ENCODE results near the gene TTN. TPM values are rescaled to one million over a fixed set of nuclear protein-coding genes. Genes with fewer than 3 reads are reported as not detected.

Gene TTN
- total RNA-seq, 1 experiment from 2014 or later: 0.24 TPM

GRCh38 chr2:178825183-178825582 is 18.0 kb upstream of the TTN start:
- no peak overlapping the region for H3K27ac Mint-ChIP-seq (ENCODE audit: unreplicated experiment)
- no peaks in the 10 kb centered on the region for H3K9me3 Mint-ChIP-seq (ENCODE audit: low read depth, unreplicated experiment)
- no peak overlapping the region for H3K4me3 Mint-ChIP-seq (ENCODE audit: low read depth, unreplicated experiment)
- no peaks in the 10 kb centered on the region for H3K27me3 Mint-ChIP-seq (ENCODE audit: unreplicated experiment)
- intact Hi-C loops (cut with micrococcal nuclease; ENCODE audit: unreplicated experiment): no loop called here
- no TSS peak for BruUV-seq (replicated peaks)
- no peak for DNase-seq
- CTCF ChIA-PET: no interaction called here
- H3K4me1 Mint-ChIP-seq (ENCODE audit: low read depth, unreplicated experiment): peaks cover 19% of the 10 kb centered on the region
- H3K36me3 Mint-ChIP-seq (ENCODE audit: insufficient read depth, unreplicated experiment): no peaks in the 10 kb centered on the region
- TF ChIP-seq, protein P1, sequence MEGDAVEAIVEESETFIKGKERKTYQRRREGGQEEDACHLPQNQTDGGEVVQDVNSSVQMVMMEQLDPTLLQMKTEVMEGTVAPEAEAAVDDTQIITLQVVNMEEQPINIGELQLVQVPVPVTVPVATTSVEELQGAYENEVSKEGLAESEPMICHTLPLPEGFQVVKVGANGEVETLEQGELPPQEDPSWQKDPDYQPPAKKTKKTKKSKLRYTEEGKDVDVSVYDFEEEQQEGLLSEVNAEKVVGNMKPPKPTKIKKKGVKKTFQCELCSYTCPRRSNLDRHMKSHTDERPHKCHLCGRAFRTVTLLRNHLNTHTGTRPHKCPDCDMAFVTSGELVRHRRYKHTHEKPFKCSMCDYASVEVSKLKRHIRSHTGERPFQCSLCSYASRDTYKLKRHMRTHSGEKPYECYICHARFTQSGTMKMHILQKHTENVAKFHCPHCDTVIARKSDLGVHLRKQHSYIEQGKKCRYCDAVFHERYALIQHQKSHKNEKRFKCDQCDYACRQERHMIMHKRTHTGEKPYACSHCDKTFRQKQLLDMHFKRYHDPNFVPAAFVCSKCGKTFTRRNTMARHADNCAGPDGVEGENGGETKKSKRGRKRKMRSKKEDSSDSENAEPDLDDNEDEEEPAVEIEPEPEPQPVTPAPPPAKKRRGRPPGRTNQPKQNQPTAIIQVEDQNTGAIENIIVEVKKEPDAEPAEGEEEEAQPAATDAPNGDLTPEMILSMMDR (IDR thresholded peaks at IDR 0.05; ENCODE audit: unreplicated experiment): no peak

- Mint-ChIP-seq H3K36me3 (ENCODE audit: insufficient read depth, unreplicated experiment) (no peaks in the 10 kb centered on the region), H3K4me1 (ENCODE audit: low read depth, unreplicated experiment) (peaks cover 14% of the 10 kb centered on the region), H3K27ac (ENCODE audit: unreplicated experiment) (no peak overlapping the region), H3K27me3 (ENCODE audit: unreplicated experiment) (no peaks in the 10 kb centered on the region), H3K9me3 (ENCODE audit: low read depth, unreplicated experiment) (no peaks in the 10 kb centered on the region), H3K4me3 (ENCODE audit: low read depth, unreplicated experiment) (no peak overlapping the region)
- BruUV-seq (replicated peaks): no TSS peak
- intact Hi-C loops (cut with micrococcal nuclease; ENCODE audit: unreplicated experiment): no loop called here
- DNase-seq: no peak
- TF ChIP-seq, protein P1 (IDR thresholded peaks at IDR 0.05; ENCODE audit: unreplicated experiment): no peak
- CTCF ChIA-PET: no interaction called here
Measured at GRCh38 chr2:178824181-178824580, 17.0 kb upstream of the TTN start.

- H3K27ac Mint-ChIP-seq (ENCODE audit: unreplicated experiment): no peak overlapping the region
- no TSS peak for BruUV-seq (replicated peaks)
- intact Hi-C loops (cut with micrococcal nuclease; ENCODE audit: unreplicated experiment): no loop called here
- H3K4me3 Mint-ChIP-seq (ENCODE audit: low read depth, unreplicated experiment): no peak overlapping the region
- no peaks in the 10 kb centered on the region for H3K36me3 Mint-ChIP-seq (ENCODE audit: insufficient read depth, unreplicated experiment)
- TF ChIP-seq, protein P1 (IDR thresholded peaks at IDR 0.05; ENCODE audit: unreplicated experiment): no peak
- H3K4me1 Mint-ChIP-seq (ENCODE audit: low read depth, unreplicated experiment): no peaks in the 10 kb centered on the region
- CTCF ChIA-PET: no interaction called here
- no peaks in the 10 kb centered on the region for H3K27me3 Mint-ChIP-seq (ENCODE audit: unreplicated experiment)
- DNase-seq: no peak
- H3K9me3 Mint-ChIP-seq (ENCODE audit: low read depth, unreplicated experiment): no peaks in the 10 kb centered on the region
Measured at GRCh38 chr2:178819992-178820391, 12.8 kb upstream of the TTN start.

DNA sequence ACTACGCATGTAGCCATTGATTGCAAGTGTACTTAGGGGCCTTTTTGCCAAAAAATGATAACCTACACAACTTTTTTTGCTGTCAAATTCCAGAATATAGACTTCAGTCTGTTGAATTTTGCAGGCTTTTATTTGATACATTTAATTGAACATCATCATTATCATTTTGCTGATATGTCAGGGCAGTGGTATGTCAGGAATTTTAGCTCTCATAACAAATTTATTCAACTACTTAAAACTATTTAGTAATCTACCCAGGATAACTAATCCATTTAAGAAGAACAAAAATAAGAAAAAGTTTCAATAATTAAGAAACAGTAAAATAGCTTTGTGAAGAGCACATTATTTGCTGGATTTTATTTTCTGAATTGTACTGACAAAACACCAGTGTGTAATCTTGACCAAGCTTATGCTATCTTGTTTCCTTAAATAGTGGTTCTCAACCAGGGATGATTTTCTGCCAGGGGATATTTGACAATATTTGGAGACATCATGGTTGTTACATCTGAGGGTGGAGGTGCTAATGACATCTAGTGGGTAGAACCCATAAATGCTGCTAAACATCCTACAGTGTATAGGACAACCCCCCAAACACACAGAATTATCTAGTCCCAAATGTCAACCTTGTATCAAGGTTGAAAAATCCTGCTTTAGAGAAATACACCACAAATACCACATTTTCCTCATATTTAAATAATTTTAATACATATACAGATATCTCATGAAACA is 12.1 kb upstream of the TTN start:
- H3K27ac Mint-ChIP-seq (ENCODE audit: unreplicated experiment): no peak overlapping the region
- DNase-seq: no peak
- TF ChIP-seq, protein P1 (IDR thresholded peaks at IDR 0.05; ENCODE audit: unreplicated experiment): no peak
- no TSS peak for BruUV-seq (replicated peaks)
- H3K9me3 Mint-ChIP-seq (ENCODE audit: low read depth, unreplicated experiment): no peaks in the 10 kb centered on the region
- H3K4me1 Mint-ChIP-seq (ENCODE audit: low read depth, unreplicated experiment): no peaks in the 10 kb centered on the region
- no peaks in the 10 kb centered on the region for H3K36me3 Mint-ChIP-seq (ENCODE audit: insufficient read depth, unreplicated experiment)
- no peaks in the 10 kb centered on the region for H3K27me3 Mint-ChIP-seq (ENCODE audit: unreplicated experiment)
- H3K4me3 Mint-ChIP-seq (ENCODE audit: low read depth, unreplicated experiment): no peak overlapping the region
- CTCF ChIA-PET: no interaction called here
- intact Hi-C loops (cut with micrococcal nuclease; ENCODE audit: unreplicated experiment): no loop called here

Data from Calu3 (cell line).